ENCODE measurements around the gene STK17A.
"Not testable (repeated sequence)": the region's sequence is repeated elsewhere in the genome, so short reads cannot be mapped to it uniquely, and the experiment has no call there.

Gene STK17A

DNA sequence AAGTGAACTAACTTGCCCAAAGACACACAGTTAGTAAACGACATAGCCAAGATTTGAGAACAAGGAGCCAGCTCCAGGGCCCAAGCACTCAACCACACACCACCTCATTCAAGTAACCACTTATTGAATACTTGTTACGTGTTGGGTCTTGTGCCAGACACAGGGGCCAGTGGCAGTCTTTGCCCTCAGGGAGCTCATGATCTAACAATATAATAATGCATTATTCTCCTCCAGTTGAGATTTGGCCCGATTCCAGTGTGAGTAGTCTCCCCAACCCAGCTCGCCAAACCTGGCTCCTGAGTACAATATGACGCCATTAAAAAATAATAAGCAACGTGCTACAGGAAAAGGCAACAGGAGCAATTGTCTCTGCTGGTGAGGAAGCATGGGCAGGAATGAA, 14.4 kb upstream of the STK17A start:
- DNase-seq (ENCODE audit: low spot score), result no peak

DNA sequence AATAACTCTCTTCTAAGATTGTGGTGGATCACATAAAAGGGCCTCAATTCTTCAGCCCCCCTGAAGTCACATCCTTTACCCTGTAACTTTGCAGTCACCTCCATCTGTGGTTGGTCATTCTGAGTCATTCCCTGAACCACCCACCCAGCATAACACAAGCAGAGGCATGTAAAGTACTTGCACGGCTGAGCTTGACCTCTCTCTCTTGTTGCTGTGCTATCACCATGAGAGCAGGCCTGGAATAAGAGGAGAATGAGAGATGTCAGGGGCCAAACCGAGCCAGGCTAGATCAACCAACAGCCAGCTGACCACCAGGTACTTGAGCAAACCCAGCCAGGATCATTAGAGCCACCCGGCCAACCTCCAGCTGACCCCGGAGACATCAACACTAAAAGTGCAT, 13.5 kb upstream of the STK17A start:
- no peak for DNase-seq (ENCODE audit: low spot score)

DNA sequence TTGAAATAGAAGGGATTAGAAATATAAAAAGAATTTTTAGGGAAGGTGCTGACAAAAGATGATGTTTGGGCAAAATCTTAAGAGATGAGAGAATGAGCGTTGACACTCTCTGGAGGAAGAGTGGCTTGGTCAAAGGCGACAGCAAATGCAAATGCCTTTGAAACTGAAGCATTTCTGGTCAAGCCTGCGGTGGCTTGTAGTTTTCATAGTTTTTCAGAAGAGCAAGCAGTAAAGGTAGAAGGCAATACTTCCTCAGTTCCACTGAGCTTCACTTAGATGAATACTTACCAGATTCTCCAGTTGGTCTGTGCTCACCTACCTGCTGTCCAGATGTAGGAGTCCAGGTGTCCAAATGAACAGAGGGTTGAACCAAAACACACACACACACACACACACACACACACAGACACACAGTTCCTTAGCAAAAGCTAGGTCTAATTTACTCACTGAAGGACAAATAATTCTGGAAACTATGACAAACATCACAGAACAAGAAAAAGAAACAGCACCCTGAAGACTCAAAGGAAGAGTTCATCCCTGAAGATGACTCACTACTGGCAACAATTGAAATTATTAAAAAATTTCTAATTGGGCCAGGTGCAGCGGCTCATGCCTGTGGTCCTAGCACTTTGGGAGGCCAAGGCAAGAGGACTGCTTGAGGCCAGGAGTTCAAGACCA, 12.1 kb upstream of the STK17A start:
- DNase-seq (ENCODE audit: low spot score), result no peak

DNA sequence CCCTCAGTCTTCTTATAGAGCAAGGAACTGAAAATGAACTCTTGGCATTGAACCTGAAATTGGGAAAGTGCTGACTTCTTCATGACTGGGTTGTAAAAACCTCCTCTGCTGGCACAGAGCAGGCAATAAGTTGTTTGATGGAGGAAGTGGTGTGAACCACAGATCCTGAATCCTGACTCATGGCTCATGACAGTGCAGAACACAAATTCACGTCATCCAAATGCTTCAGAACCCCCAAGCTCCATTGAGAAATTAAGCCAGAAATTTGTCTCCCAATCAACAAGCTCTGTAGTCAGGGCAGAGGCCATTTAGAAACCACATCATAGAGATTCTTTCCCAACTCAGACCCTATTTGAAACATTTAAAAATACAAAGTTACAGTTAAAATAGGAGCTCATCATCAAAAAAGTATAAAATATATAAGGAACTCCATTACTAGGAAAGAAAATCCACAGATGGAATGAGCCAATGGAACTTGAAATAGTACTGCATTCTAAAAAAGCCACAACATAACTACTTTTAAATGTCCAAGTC, 10.3 kb upstream of the STK17A start:
- DNase-seq (ENCODE audit: low spot score), result no peak

DNA sequence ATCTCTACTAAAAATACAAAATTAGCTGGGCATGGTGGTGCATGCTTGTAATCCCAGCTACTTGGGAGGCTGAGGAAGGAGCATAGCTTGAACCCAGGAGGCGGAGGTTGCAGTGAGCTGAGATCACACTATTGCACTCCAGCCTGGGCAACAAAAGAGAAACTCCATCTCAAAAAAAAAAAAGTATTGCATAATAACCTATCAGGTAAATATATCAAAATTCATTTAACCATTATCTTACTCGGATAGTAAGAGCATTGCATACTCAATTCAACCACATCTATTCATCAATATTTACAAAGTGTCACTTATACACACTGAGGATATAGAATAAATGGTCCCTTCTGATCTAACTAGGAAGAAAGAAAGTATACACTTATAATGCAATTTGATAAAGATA, 9.1 kb upstream of the STK17A start:
- not testable (repeated sequence) for DNase-seq (ENCODE audit: low spot score)

DNA sequence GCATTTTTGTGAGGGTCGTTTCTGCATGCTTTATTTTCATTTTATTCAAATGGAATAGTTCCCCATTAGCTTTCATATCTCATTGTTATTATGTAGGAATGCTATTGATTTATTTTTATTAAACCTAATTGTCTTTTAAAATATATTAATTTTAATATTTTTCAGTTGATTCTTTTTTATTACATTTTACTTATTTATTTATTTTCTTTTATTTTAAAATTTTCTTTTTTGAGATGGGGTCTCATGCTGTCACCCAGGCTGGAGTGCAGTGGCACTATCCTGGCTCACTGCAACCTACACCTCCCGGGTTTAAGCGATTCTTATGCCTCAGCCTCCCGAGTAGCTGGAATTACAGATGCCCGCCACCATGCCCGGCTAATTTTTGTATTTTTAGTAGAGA, 7.4 kb upstream of the STK17A start:
- no peak for DNase-seq (ENCODE audit: low spot score)

DNA sequence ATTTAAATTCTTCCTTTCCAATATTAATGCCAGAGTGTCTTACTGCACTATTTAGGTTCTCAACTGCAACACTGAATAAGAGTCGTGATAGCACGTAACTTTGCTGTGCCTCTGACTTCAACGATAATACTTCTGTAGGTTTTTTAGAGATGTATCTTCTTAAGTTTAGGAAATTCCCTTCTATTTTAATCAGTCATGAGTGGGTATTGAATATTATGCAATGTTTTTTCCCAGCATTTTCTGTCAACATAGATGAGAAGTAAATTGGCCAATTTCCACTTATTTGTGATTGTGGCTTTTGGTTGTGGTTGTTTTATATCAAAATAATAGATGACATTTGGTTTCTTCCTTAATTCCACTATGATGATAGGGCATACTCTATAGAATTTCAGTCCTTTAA, 6.7 kb upstream of the STK17A start:
- no peak for DNase-seq (ENCODE audit: low spot score)

DNA sequence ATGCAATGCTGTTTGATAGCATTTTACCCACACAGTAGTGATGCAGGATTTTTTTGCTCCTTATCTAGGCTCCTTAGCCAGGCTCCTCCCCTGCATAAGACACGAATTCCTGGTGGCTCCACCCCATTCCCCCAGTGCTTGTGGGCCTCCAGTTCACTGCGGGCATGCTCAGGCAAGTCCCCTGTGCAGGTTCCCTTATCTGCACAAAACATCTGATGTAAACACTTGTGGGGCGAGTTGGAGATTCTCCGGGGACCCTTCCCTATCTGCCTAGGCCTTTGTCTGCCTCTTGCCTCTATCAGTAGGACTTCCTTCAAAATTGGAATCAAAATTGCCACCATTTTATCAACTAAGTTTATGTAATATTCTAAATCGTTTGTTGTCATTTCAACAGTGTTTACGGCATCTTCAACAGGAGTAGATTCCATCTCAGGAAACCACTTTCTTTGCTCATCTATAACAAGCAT, 5.4 kb upstream of the STK17A start:
- peak; percentile 47 for DNase-seq (ENCODE audit: low spot score)

DNA sequence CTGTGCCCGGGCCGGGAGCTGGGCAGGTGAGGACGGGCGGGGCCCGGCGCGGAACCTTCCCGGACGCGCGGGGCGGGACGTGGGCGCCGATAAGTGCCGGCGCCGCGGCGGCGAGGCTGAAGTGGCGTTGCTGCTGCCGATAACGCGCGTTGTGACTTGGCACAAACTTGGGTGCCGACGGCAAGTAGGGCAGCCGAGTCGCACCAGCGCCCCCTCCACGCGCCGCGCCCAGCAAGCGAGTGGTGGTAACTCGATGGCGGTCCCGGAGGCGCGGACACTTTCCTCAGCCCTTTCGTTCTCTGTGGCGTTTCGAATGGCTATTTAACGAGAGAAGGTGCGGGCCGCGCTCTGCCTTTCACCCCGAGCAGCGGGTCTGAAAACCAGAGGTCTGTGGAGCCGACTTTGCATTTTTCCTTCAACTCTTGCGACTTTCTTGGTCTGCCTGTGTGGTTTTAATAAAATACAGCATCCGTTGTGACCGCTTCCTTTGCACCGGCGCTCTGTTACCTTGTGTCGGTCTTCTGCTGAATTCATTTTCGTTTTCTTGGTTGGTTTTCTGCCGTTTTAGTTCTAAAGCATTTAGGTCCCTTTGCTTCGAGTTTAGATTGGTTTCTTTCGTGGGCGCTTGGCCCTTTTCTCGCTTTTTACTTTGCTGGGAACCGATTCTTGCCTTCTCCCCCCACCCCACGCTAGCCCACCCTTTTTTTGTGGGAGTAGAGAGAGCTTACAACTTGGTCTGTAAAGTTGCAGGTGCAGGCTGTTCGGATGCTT, 701 bp downstream of the STK17A start:
- DNase-seq (ENCODE audit: low spot score), result peak; percentile 51

DNA sequence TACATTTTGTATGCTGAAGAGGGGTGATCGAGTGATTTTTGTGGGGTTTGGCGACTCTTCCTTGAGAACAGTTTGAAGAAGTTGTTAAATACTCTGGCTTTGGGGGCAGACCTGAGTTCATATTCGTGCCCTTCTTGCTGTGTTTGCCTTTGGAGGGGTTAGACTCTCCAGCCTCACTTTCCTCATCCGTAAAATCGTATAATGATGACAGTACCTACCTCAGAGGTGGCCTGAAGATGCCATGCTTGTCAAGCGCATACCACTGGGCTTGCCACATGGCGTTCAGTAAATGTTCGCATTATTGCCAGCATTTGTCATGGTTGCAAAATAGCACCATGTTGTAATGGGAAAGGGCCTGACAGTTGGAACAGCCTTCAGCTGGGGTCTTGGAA, 1.3 kb downstream of the STK17A start:
- DNase-seq (ENCODE audit: low spot score), result no peak

DNA sequence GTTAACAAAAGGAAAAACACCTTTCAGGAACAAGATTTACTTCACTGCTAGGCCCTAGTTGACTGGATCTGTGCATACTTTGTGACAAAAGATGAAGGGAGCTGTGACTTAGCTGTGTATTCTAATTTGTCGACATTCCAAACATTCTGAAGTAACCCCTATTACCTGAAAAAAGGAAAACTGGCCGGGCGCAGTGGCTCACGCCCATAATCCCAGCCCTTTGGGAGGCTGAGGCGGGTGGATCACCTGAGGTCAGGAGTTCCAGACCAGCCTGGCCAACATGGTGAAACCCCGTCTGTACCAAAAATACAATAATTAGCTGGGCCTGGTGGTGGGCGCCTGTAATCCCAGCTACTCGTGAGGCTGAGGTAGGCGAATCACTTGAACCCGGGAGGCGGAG, 1.8 kb downstream of the STK17A start:
- not testable (repeated sequence) for DNase-seq (ENCODE audit: low spot score)

DNA sequence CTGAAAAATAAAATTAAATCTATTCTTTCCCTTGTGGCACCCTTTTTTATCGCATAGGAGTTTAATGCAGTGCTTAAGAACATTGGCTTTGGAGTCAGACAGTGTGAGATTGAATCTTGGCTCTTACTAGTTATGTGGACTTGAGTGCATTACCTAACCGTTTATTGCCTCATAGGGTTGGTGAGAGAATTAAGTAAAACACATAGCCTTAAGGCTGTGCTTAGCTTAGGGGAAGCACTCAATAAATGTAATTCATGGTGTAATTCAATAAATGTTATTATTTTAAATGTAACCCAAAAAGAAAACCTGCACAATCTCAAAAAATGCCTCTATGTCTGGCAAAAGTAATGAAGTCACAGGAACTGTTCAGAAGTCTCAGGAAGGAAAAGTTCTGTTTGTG, 2.7 kb downstream of the STK17A start:
- no peak for DNase-seq (ENCODE audit: low spot score)

DNA sequence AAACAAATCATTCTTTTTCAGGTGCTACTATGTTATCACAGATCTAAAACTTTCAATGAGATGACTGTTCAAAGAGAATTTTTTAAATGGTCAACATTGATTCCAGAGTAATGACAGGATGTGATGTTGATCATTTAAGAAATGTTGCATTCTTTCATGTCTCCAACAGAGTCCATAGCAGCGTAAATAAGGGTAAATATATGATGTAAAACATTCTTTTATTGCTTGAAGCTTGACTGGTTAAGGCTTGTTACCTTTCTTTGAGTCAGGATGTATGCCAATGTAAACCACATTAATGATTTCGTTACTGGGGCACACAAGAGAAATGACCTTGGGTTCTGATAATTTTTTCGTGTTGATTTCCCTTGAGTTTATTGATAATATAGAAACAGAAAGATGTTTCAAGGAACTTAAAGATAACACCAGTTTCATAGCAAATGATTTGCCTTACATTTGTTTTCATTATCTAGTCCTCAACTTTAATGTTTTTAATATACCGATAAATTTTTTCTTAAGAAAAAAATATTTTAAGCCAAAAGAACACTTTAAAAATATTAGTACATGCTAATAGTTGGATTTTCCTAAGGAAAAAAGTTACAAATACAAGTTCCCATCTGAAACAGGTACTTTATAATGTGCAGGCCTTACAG, 3.5 kb downstream of the STK17A start:
- no peak for DNase-seq (ENCODE audit: low spot score)

DNA sequence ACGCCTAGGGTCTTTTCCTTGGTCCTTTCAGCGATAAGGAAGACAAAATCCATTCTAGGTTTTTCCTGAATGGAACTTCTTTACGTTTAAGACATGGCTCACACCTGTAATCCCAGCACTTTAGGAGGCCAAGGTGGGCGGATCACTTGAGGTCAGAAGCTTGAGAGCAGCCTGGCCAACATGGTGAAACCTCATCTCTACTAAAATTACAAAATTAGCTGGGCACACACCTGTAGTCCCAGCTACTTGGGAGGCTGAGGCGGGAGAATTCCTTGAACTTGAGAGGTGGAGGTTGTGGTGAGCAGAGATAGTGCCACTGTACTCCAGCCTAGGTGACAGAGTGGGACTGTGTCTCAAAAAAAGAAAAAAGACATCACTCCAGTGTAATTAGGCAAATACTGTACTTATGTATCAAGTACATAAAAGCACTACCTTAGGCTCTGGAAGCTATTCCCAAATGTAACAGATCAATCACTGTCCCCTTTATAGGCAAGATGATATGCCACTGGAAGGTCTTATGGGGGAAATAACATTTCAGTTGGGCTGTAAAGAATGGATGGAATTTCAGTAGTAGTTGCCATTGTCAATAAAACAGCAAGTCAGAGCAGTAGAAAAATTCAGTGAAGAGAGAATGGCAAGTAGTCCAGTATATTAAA, 5.7 kb downstream of the STK17A start:
- no peak for DNase-seq (ENCODE audit: low spot score)

DNA sequence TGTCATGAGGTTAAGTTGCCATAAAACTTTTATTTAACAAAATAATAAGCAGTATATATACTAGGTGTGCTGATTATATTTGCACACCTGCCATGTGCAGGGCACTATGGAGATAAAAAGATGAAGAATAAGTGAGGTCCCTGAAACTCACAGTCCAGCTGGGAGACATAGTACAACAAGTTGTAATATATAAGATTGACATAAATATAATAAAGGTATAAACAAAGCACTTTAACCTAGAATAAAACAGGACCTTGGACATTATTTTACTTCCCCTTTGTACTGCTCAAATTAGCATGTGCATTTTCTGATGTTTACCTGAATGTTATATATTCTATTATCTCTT, 6.2 kb downstream of the STK17A start:
- no peak for DNase-seq (ENCODE audit: low spot score)

DNA sequence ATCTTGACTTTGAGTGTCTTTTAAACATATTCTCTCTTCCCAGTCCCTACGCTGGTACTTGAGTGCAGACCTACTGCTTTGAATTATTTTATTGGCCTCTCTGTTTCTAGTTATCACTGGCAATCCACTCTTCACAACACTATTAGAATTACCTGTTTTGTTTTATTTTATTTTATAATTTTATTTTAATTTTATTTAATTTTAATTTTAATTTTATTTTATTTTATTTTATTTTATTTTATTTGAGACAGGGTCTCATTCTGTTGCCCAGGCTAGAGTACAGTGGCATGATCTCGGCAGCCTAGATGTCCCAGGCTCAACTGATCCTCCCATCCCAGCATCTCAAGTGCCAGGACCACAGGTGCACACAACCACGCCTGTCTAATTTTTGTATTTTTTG, 6.8 kb downstream of the STK17A start:
- DNase-seq (ENCODE audit: low spot score), result no peak

DNA sequence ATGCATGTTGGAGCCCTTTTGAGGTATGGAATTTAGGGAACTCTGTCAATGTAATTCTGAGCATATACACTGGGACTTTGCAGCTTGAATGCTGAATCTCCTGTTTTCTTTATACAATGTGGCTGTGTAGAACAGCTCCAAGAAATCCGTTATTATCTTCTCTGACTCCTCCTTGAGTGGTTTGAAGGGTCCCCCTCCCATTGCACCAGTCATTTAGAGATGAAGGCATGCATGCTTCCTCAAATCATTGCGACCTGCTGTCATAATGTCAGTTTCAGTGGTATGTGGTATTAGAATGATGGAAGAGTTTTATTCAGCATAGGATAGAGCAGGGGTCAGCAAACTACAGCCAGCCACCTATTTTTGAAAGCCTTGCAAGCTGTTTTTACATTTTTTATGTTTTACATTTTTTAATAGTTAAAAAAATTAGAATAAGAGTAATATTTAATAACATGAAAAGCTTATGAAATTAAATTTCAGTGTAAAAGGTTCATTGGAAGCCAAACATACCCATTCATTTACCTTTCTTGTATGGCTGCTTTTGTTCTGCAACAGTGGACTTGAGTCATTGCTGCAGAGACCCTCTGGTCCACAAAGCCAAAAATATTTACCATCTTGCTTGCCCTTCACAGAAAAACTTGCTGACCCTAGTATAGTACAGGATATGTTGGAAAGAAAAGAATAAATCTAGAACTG, 8.1 kb downstream of the STK17A start:
- no peak for DNase-seq (ENCODE audit: low spot score)

DNA sequence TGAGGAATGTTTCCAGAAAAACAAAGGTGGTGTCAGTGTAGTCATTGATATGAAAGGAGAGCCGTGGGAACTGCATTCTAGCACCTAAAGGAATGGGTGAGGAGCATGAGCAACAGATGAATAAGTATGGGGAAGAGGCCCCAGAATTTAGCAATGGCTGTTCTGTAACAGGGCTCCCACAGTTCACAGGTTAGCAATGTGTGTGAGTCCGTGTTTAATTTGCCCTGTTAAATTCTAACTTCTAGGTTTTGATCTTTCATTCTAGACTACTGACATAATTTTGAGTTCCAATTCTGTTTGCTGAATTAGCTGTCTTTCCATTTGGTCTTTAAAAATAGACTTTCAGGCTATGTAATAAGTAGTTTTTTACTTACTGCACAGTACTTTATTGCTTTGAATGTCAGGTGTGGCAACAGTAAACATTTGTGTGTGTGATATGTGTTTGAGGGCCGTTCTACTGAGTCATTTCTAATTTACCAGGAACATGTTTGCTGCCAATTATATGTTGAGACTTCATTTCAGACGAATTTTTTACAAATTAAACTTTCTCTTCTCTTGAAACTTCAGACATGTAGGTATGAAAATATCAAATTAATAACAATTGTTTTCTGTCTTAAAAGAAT, 8.8 kb downstream of the STK17A start:
- no peak for DNase-seq (ENCODE audit: low spot score)

DNA sequence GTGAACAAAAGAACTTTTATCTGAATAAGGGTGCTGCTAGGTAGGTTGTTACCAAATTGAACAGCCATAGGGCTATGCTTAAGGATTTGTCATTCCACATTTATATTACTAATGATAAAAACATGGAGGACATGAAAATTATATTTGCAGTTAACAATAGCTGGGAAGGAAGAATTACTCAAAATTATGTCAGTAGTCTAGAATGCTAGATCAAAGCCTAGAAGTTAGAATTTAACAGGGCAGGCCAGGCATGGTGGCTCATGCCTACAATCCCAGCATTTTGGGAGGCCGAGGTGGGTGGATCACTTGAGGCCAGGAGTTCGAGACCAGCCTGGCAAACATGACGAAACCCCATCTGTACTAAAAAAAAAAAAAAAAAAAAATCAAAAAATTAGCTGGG, 9.4 kb downstream of the STK17A start:
- DNase-seq (ENCODE audit: low spot score), result no peak

DNA sequence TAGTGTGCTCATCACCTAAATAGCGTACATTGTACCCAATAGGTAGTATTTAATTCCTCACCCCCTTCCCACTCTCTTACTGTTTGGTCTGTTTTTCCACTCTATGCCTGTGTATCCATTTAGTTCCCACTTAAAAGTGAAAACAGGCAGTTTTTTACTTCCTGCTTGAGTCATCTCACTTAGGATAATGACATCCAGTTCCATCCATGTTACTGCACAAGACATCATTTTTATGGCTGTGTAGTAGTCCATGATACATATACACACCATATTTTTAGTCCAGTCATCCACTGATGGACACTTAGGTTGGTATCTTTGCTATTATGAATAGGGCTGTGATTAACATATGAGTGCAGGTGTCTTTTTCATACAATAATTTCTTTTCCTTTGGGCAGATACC, 10.1 kb downstream of the STK17A start:
- DNase-seq (ENCODE audit: low spot score), result no peak

DNA sequence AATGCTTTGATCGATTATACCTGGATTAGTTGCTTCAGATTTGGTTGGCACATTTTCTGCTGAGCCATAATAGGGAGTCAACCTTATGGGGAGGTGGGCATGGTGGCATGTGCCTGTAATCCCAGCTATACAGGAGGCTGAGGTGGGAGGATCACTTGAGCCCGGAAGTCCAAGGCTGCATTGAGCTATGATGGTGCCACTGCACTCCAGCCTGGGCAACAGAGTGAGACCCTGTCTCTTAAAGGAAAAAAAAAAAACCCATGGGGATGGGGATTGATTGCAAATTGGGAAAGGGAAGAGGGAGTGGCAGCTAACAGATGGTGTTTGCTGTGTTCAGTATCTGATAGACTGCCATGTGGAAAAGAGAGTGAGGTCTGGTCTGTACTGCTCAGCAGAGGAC, 11.1 kb downstream of the STK17A start:
- no peak for DNase-seq (ENCODE audit: low spot score)
